GM12878 (cell line): Measurements from ENCODE around the gene CADM2. TPM values are rescaled to one million over a fixed set of nuclear protein-coding genes. Genes with fewer than 3 reads are reported as not detected.

Source experiments
- ATAC-seq: fragments of 200-7000 bp; cut with Tn5 transposase; 3 replicates; pipeline ENCODE4 v1.9.1; 2020; ENCODE audit warnings: mild to moderate bottlenecking, moderate library complexity
- BruUV-seq: library from RNA; stranded (reverse); fragments of 400-500 nt; replicated peaks from 2 replicates; lab custom pipeline; 2021; lab: Mats Ljungman, UMichigan
- CTCF ChIA-PET: fragments of 300-600 bp; sonication (Branson Sonifier 250); formaldehyde crosslinking; extraction: SDS; loops from one replicate; lab custom pipeline; 2021; ENCODE audit warnings: inconsistent platforms; lab: Yijun Ruan, JAX
- POLR2A ChIA-PET: fragments of 350-600 bp; formaldehyde crosslinking; extraction: SDS; loops from one replicate; lab custom pipeline; 2021; ENCODE audit warnings: inconsistent platforms; lab: Charles Lee
- RAD21 ChIA-PET: fragments of 300-600 bp; sonication (Branson Sonifier 250); formaldehyde crosslinking; loops from one replicate; lab custom pipeline; 2023; ENCODE audit warnings: antibody characterized with exemption; ENCODE audit not compliant: unreplicated experiment; lab: Charles Lee
- SMC1A ChIA-PET: fragments of 300-600 bp; sonication (Branson Sonifier 250); formaldehyde crosslinking; loops from one replicate; lab custom pipeline; 2023; ENCODE audit not compliant: unreplicated experiment, uncharacterized antibody; lab: Charles Lee
- DNase-seq: peaks from one replicate; pipeline ENCODE4 v3.0.0-alpha.2; 2011; ENCODE audit warnings: low read depth, low spot score
- FAIRE-seq: peaks from 3 replicates; lab custom pipeline; 2011; peaks lifted over from hg19 to GRCh38; lab: Jason Lieb, UNC
- H2AFZ ChIP-seq: 2 replicates; pipeline ENCODE4 v1.6.0; 2011; ENCODE audit warnings: low read depth, low read length, control low read depth; ENCODE audit not compliant: control insufficient read depth
- H3K27ac ChIP-seq: 2 replicates; pipeline ENCODE4 v1.5.1; 2011; ENCODE audit warnings: control low read depth; ENCODE audit not compliant: control insufficient read depth, insufficient read depth
- H3K27me3 ChIP-seq, 2 experiments: replicated peaks in 1 of 2; 2 replicates each; pipeline versions ENCODE4 v1.6.0 to v1.6.1; 2011; ENCODE audit warnings: low read length in 1 of 2; ENCODE audit not compliant: control insufficient read depth in 2 of 2, insufficient read depth in 2 of 2
- H3K36me3 ChIP-seq, 2 experiments: 2 replicates each; pipeline ENCODE4 v1.5.1; 2011; ENCODE audit warnings: low read length in 1 of 2; ENCODE audit not compliant: control insufficient read depth in 2 of 2, insufficient read depth in 2 of 2
- H3K4me1 ChIP-seq: 2 replicates; pipeline ENCODE4 v1.6.1; 2011; ENCODE audit warnings: mild to moderate bottlenecking, low read length, moderate library complexity, mixed read lengths; ENCODE audit not compliant: control insufficient read depth, insufficient read depth
- H3K4me2 ChIP-seq: 2 replicates; pipeline ENCODE4 v1.6.0; 2011; ENCODE audit warnings: control low read depth; ENCODE audit not compliant: control insufficient read depth, insufficient read depth
- H3K4me3 ChIP-seq: fragments of 200-600 bp; sonication (generic); 2 replicates; pipeline ENCODE4 v1.5.1; 2016
- H3K79me2 ChIP-seq: 2 replicates; pipeline ENCODE4 v1.6.0; 2011; ENCODE audit warnings: low read length; ENCODE audit not compliant: control insufficient read depth, insufficient read depth
- H3K9ac ChIP-seq: 2 replicates; pipeline ENCODE4 v1.8.0; 2011; ENCODE audit warnings: low read length, control low read depth, mixed read lengths; ENCODE audit not compliant: control insufficient read depth, insufficient read depth
- H3K9me3 ChIP-seq: replicated peaks from 3 replicates; pipeline ENCODE4 v1.5.1; 2011; ENCODE audit warnings: mild to moderate bottlenecking, low read length; ENCODE audit not compliant: control insufficient read depth, insufficient read depth
- H4K20me1 ChIP-seq: 2 replicates; pipeline ENCODE4 v1.6.0; 2011; ENCODE audit not compliant: control insufficient read depth, insufficient read depth
- ATF2 ChIP-seq: IDR thresholded peaks from 2 replicates; pipeline ENCODE4 v1.6.1; 2012; ENCODE audit warnings: low read length, inconsistent platforms
- BMI1 ChIP-seq: fragments of 450-650 bp; IDR thresholded peaks from 2 replicates; pipeline ENCODE4 v1.6.1; 2016; ENCODE audit warnings: mild to moderate bottlenecking, moderate library complexity, borderline replicate concordance
- CREM ChIP-seq: IDR thresholded peaks from 2 replicates; pipeline ENCODE4 v1.6.1; 2014; ENCODE audit warnings: antibody characterized with exemption, low read depth
- CTCF ChIP-seq, 3 experiments: IDR thresholded peaks in 2 of 3; conservative IDR thresholded peaks in 1 of 3; 2 replicates each; pipeline ENCODE4 v1.5.1; 2011; ENCODE audit warnings: low read depth in 3 of 3, low read length in 3 of 3, mild to moderate bottlenecking in 3 of 3, control low read depth in 2 of 3, moderate library complexity in 2 of 3, inconsistent platforms in 1 of 3, mixed read lengths in 1 of 3; ENCODE audit not compliant: control insufficient read depth in 2 of 3, insufficient read depth in 1 of 3; ENCODE audit errors: extremely low read depth in 1 of 3
- MTA3 ChIP-seq: IDR thresholded peaks from 2 replicates; pipeline ENCODE4 v1.6.1; 2012; ENCODE audit warnings: low read length, inconsistent platforms, borderline replicate concordance
- PBX3 ChIP-seq: IDR thresholded peaks from 2 replicates; pipeline ENCODE4 v1.6.1; 2011; ENCODE audit warnings: mild to moderate bottlenecking, low read depth, low read length, moderate library complexity; ENCODE audit not compliant: insufficient replicate concordance
- PKNOX1 ChIP-seq: fragments of 450-650 bp; IDR thresholded peaks from 2 replicates; pipeline ENCODE4 v1.6.1; 2016; ENCODE audit warnings: mild to moderate bottlenecking
- SMARCA5 ChIP-seq: fragments of 450-650 bp; IDR thresholded peaks from 2 replicates; pipeline ENCODE4 v1.6.1; 2017; ENCODE audit warnings: mild to moderate bottlenecking
- ZZZ3 ChIP-seq: IDR thresholded peaks from 2 replicates; pipeline ENCODE4 v1.6.1; 2011; ENCODE audit warnings: low read depth; ENCODE audit not compliant: control insufficient read depth, insufficient read length
- WGBS: methylation state at CpG from one replicate; pipeline ENCODE4 v1.1.6; 2016; ENCODE audit warnings: low lambda C conversion rate; ENCODE audit not compliant: insufficient replicate concordance, insufficient coverage; ENCODE audit errors: missing lambda C conversion rate; 5-methylcytosine and 5-hydroxymethylcytosine counted together
- in situ Hi-C: fragments of 300-500 bp; cut with MboI; formaldehyde crosslinking; loops from 9 replicates; pipeline ENCODE4 v1.14.3; 2018; ENCODE audit warnings: mixed read lengths
- intact Hi-C: fragments of 100-400 bp; cut with micrococcal nuclease; formaldehyde crosslinking; loops from one replicate; pipeline ENCODE4 v1.14.2; 2022; ENCODE audit not compliant: unreplicated experiment
- polyA plus RNA-seq, 11 experiments: library from polyadenylated mRNA; depleted of rRNA in 4 of 11; unstranded in 6 of 11; stranded (reverse) in 5 of 11; fragments of >200 nt; fragmentation: Nextera tagmentation in 4 of 11; fragmentation: Illumina TruSeq in 1 of 11; extraction: Ambion mirVana in 4 of 11; extraction: Trizol in 1 of 11; gene quantifications; 1 replicate in 1 of 11; 2 replicates in 10 of 11; pipeline versions ENCODE4 v1.2.1 to v1.2.3, GENCODE V29; 2011 to 2016; ENCODE audit warnings: inconsistent platforms in 2 of 11, missing spikeins in 2 of 11, low read depth in 1 of 11
- total RNA-seq, 4 experiments: library from RNA; depleted of rRNA in 3 of 4; stranded (reverse); fragments of >200 nt in 3 of 4; fragmentation: Illumina TruSeq in 1 of 4; extraction: Trizol in 1 of 4; gene quantifications; 2 replicates each; pipeline versions ENCODE4 v1.2.1 to v1.2.3, GENCODE V29; 2013 to 2021

Gene CADM2
- total and polyA plus RNA-seq, 10 of the 15 experiments (the other 5 are each of a cell fraction or from before 2014, with no cell fraction given) = 0.13 TPM; not detected in 9

- ATAC-seq = no peak
- ChIA-PET POLR2A (no interaction called here), RAD21 (no interaction called here), CTCF (interaction anchor here (1.6 kb wide), 1 partner anchor 251 kb away, joined by 3 read pairs; no protein-coding TSS in a partner anchor), SMC1A (interaction anchor here (1.3 kb wide), 1 partner anchor 19 kb away, joined by 3 read pairs; no protein-coding TSS in a partner anchor)
- WGBS = 12% methylated on average over 5 of the region's 5 CpGs
- no peak overlapping the region for H2AFZ ChIP-seq
- no peak overlapping the region for H3K27ac ChIP-seq
- no peaks in the 10 kb centered on the region for H3K9me3 ChIP-seq
- H3K9ac ChIP-seq = no peak overlapping the region
- no peak overlapping the region for H3K4me2 ChIP-seq
- in situ Hi-C loops (no loop called here), intact Hi-C loops (no loop called here)
- no peaks in the 10 kb centered on the region for H3K36me3 ChIP-seq
- no peaks in the 10 kb centered on the region for H3K79me2 ChIP-seq
- FAIRE-seq = no peak
- no peak for TF ChIP-seq ZZZ3
- no peak for TF ChIP-seq CTCF (IDR thresholded peaks at IDR 0.05 in 2 of 3, conservative IDR thresholded peaks at IDR 0.05 in 1 of 3; ENCODE audit: control insufficient read depth in 2 of 3, extremely low read depth in 1 of 3, insufficient read depth in 1 of 3, low read depth in 3 of 3, low read length in 3 of 3)
- TF ChIP-seq MTA3 = no peak
- TF ChIP-seq ATF2 = no peak
- no peak for TF ChIP-seq SMARCA5
- no peak for TF ChIP-seq PKNOX1
- no peak for TF ChIP-seq CREM
- TF ChIP-seq BMI1 = no peak
- no peak for TF ChIP-seq PBX3
- no TSS peak for BruUV-seq
- no peaks in the 10 kb centered on the region for H4K20me1 ChIP-seq
- no peaks in the 10 kb centered on the region for H3K4me1 ChIP-seq
- H3K27me3 ChIP-seq = no peaks in the 10 kb centered on the region
- no peak for DNase-seq
- H3K4me3 ChIP-seq = no peak overlapping the region
Observed at GRCh38 chr3:85667744-85668143, 709.0 kb downstream of the CADM2 start.
